Activated CD4-positive, alpha-beta T cell treated with anti-CD3 and anti-CD28 coated beads for 1 hour (primary cell): ENCODE data around the gene PCDHGB1.
"Not testable (repeated sequence)": the region's sequence is repeated elsewhere in the genome, so short reads cannot be mapped to it uniquely, and the experiment has no call there.

Source experiments
- DNase-seq: peaks from one replicate; pipeline ENCODE4 v3.0.0-alpha.2; 2020

Gene PCDHGB1

DNA sequence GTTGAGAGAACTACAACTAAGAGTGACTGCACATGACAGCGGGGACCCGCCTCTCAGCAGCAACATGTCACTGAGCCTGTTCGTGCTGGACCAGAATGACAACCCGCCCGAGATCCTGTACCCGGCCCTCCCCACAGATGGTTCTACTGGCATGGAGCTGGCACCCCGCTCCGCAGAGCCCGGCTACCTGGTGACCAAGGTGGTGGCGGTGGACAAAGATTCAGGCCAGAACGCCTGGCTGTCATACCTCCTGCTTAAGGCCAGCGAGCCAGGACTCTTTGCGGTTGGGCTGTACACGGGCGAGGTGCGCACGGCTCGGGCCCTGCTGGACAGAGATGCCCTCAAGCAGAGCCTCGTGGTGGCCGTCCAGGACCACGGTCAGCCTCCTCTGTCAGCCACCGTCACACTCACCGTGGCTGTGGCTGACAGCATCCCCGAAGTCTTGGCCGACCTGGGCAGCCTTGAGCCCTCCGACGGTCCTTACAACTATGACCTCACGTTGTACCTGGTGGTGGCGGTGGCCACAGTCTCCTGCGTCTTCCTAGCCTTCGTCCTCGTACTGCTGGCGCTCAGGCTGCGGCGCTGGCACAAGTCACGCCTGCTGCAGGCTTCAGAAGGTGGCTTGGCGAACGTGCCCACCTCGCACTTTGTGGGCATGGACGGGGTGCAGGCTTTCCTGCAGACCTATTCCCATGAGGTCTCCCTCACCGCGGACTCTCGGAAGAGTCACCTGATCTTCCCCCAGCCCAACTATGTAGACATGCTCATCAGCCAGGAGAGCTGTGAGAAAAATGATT lies 34.8 kb downstream of the PCDHGB1 start:
- DNase-seq: no peak

- not testable (repeated sequence) for DNase-seq
Observed at GRCh38 chr5:141387557-141388311, 37.8 kb downstream of the PCDHGB1 start, which contains the start of gene PCDHGB4. Gene PCDHGB4 (plus strand): TSS chr5:141387698. CDS start chr5:141387885, 187 bp downstream.

DNA sequence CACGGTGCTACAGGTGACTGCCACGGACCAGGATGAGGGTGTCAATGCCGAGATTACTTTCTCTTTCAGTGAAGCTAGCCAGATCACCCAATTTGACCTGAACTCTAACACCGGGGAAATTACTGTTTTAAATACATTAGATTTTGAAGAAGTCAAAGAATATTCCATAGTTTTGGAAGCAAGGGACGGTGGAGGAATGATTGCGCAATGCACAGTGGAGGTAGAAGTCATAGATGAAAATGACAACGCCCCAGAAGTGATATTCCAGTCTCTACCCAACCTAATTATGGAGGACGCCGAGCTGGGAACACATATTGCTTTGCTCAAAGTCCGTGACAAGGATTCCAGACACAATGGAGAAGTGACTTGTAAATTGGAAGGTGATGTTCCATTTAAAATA lies 38.8 kb downstream of the PCDHGB1 start:
- no peak for DNase-seq

DNA sequence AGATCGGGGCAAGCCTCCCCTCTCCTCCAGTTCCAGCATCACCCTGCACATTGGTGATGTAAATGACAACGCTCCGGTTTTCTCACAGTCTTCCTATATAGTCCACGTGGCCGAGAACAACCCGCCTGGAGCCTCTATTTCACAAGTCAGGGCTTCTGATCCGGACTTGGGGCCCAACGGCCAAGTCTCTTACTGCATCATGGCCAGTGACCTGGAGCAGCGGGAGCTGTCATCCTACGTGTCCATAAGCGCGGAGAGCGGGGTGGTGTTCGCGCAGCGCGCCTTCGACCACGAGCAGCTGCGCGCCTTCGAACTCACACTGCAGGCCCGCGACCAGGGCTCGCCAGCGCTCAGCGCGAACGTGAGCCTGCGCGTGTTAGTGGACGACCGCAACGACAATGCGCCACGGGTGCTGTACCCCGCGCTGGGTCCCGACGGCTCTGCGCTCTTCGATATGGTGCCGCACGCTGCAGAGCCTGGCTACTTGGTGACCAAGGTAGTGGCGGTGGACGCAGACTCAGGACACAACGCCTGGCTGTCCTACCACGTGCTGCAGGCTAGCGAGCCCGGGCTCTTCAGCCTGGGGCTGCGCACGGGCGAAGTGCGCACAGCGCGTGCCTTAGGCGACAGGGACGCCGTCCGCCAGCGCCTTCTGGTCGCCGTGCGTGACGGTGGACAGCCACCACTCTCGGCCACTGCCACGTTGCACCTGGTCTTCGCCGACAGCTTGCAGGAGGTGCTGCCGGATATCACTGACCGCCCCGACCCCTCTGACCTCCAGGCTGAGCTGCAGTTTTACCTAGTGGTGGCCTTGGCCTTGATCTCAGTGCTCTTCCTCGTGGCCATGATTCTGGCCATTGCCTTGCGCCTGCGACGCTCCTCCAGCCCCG lies 39.5 kb downstream of the PCDHGB1 start:
- DNase-seq: no peak

GRCh38 chr5:141392429-141393198 lies 42.7 kb downstream of the PCDHGB1 start, which contains the start of gene PCDHGA8:
Gene PCDHGA8 (plus strand): TSS chr5:141392633. CDS start chr5:141392814, 181 bp downstream.
- no peak for DNase-seq

GRCh38 chr5:141393267-141393666 lies 43.4 kb downstream of the PCDHGB1 start:
- DNase-seq: no peak

DNA sequence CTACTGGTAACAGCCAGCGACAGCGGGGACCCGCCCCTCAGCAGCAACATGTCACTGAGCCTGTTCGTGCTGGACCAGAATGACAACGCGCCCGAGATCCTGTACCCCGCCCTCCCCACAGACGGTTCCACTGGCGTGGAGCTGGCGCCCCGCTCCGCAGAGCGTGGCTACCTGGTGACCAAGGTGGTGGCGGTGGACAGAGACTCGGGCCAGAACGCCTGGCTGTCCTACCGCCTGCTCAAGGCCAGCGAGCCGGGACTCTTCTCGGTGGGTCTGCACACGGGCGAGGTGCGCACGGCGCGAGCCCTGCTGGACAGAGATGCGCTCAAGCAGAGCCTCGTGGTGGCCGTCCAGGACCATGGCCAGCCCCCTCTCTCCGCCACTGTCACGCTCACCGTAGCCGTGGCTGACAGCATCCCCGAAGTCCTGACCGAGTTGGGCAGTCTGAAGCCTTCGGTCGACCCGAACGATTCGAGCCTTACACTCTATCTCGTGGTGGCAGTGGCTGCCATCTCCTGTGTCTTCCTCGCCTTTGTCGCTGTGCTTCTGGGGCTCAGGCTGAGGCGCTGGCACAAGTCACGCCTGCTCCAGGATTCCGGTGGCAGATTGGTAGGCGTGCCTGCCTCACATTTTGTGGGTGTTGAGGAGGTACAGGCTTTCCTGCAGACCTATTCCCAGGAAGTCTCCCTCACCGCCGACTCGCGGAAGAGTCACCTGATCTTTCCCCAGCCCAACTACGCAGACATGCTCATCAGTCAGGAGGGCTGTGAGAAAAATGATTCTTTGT lies 44.7 kb downstream of the PCDHGB1 start:
- DNase-seq: not testable (repeated sequence)

- DNase-seq: not testable (repeated sequence)
Observed at GRCh38 chr5:141397756-141398551, 48.1 kb downstream of the PCDHGB1 start, which contains the start of gene PCDHGB5. Gene PCDHGB5 (plus strand): TSS chr5:141397947. CDS start chr5:141398128, 181 bp downstream.

DNA sequence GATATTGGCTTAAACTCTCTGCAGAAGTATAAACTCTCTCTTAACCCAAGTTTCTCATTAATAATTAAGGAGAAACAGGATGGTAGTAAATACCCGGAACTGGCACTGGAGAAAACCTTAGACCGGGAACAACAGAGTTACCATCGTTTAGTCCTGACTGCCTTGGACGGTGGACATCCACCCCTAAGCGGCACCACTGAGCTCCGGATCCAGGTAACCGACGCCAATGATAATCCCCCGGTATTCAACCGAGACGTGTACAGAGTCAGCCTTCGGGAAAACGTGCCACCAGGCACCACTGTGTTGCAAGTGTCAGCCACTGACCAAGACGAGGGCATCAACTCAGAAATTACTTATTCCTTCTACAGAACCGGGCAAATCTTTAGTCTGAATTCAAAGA lies 48.7 kb downstream of the PCDHGB1 start:
- no peak for DNase-seq

GRCh38 chr5:141399555-141400258 lies 49.8 kb downstream of the PCDHGB1 start:
- no peak for DNase-seq
